HCT116 (cell line): ENCODE measurements around the gene DPP4. TPM values are rescaled to one million over a fixed set of nuclear protein-coding genes. Genes with fewer than 3 reads are reported as not detected.

Source experiments
- ATAC-seq: fragments of 200-7000 bp; cut with Tn5 transposase; 2 replicates; pipeline ENCODE4 v1.9.1; 2020; ENCODE audit warnings: mild to moderate bottlenecking, moderate library complexity
- BruUV-seq: library from RNA; stranded (reverse); fragments of 400-500 nt; replicated peaks from 2 replicates; lab custom pipeline; 2021; lab: Mats Ljungman, UMichigan
- CTCF ChIA-PET: fragments of 300-600 bp; sonication (Branson Sonifier 250); formaldehyde crosslinking; loops from one replicate; lab custom pipeline; 2021; ENCODE audit warnings: antibody characterized with exemption; lab: Charles Lee
- POLR2A ChIA-PET: fragments of 300-600, 350-600 bp; sonication (Branson Sonifier 250); formaldehyde crosslinking; loops from one replicate; lab custom pipeline; 2021; ENCODE audit warnings: antibody characterized with exemption; lab: Charles Lee
- RAD21 ChIA-PET, 2 experiments: fragments of 300-600 bp; sonication (Branson Sonifier 250); formaldehyde crosslinking; loops; one replicate each; lab custom pipeline; 2023; ENCODE audit warnings: low total read pairs in 2 of 2; ENCODE audit not compliant: uncharacterized antibody in 2 of 2, unreplicated experiment in 2 of 2, low non-redundant PET in 1 of 2; lab: Charles Lee
- DNase-seq: peaks from one replicate; pipeline ENCODE4 v3.0.0-alpha.2; 2010; ENCODE audit warnings: low read depth, low spot score
- H2AFZ ChIP-seq: fragments of 200-600 bp; shearing (Covaris generic), sonication (generic); 2 replicates; pipeline ENCODE4 v1.6.1; 2017; ENCODE audit warnings: low read depth, mixed run types, mixed read lengths, antibody characterized with exemption, low read length; ENCODE audit not compliant: poor library complexity, severe bottlenecking
- H3K27ac ChIP-seq: 2 replicates; pipeline ENCODE4 v1.5.1; 2012; ENCODE audit warnings: low read depth, low read length
- H3K27me3 ChIP-seq: fragments of 200-600 bp; sonication (generic); 2 replicates; pipeline ENCODE4 v1.6.1; 2016; ENCODE audit warnings: mixed run types, low read length, mixed read lengths; ENCODE audit not compliant: insufficient read depth
- H3K36me3 ChIP-seq, 2 experiments: fragments of 200-500 bp in 1 of 2; fragments of 200-600 bp in 1 of 2; sonication (Bioruptor generic) in 1 of 2; sonication (generic) in 1 of 2; 2 replicates each; pipeline versions ENCODE4 v1.5.1 to v1.6.1; 2014 to 2016; ENCODE audit warnings: low read length in 2 of 2, inconsistent platforms in 1 of 2, mixed read lengths in 1 of 2, mixed run types in 1 of 2; ENCODE audit not compliant: insufficient read depth in 2 of 2, control insufficient read depth in 1 of 2
- H3K4me1 ChIP-seq, 2 experiments: fragments of 200-600 bp in 1 of 2; sonication (generic) in 1 of 2; 2 replicates each; pipeline versions ENCODE4 v1.5.1 to v1.6.1; 2012 to 2017; ENCODE audit warnings: low read length in 2 of 2, inconsistent platforms in 1 of 2, mild to moderate bottlenecking in 1 of 2, mixed read lengths in 1 of 2, mixed run types in 1 of 2, moderate library complexity in 1 of 2; ENCODE audit not compliant: insufficient read depth in 2 of 2, control insufficient read depth in 1 of 2
- H3K4me2 ChIP-seq: fragments of 200-600 bp; sonication (generic); 2 replicates; pipeline ENCODE4 v1.6.1; 2017; ENCODE audit warnings: mixed run types, low read length, mixed read lengths
- H3K4me3 ChIP-seq, 2 experiments: fragments of 200-600 bp in 1 of 2; sonication (generic) in 1 of 2; replicated peaks in 1 of 2; 2 replicates each; pipeline ENCODE4 v1.5.1; 2011 to 2016; ENCODE audit warnings: low read length in 2 of 2, control low read depth in 1 of 2, low read depth in 1 of 2, mild to moderate bottlenecking in 1 of 2, mixed read lengths in 1 of 2, mixed run types in 1 of 2
- H3K79me2 ChIP-seq: fragments of 200-600 bp; sonication (generic); 2 replicates; pipeline ENCODE4 v1.6.1; 2017; ENCODE audit warnings: mild to moderate bottlenecking, mixed run types, low read length, moderate library complexity, mixed read lengths; ENCODE audit not compliant: insufficient read depth
- H3K9ac ChIP-seq: fragments of 200-600 bp; sonication (generic); 2 replicates; pipeline ENCODE4 v1.6.1; 2016; ENCODE audit warnings: low read length, mixed read lengths
- H3K9me2 ChIP-seq: fragments of 200-600 bp; sonication (generic), shearing (Covaris generic); 2 replicates; pipeline ENCODE4 v1.6.1; 2017; ENCODE audit warnings: mixed run types, mild to moderate bottlenecking, moderate library complexity; ENCODE audit not compliant: insufficient read depth
- H3K9me3 ChIP-seq, 2 experiments: fragments of 200-500 bp in 1 of 2; fragments of 200-600 bp in 1 of 2; sonication (Bioruptor generic) in 1 of 2; sonication (generic) in 1 of 2; 2 replicates each; pipeline ENCODE4 v1.6.1; 2014 to 2017; ENCODE audit warnings: low read length in 2 of 2, mixed read lengths in 2 of 2, inconsistent platforms in 1 of 2, low read depth in 1 of 2, mild to moderate bottlenecking in 1 of 2, mixed run types in 1 of 2, moderate library complexity in 1 of 2; ENCODE audit not compliant: control insufficient read depth in 1 of 2, insufficient read depth in 1 of 2
- H4K20me1 ChIP-seq: fragments of 200-600 bp; sonication (generic), shearing (Covaris generic); 2 replicates; pipeline ENCODE4 v1.6.1; 2017; ENCODE audit warnings: mixed run types, mild to moderate bottlenecking, moderate library complexity; ENCODE audit not compliant: insufficient read depth
- ATF3 ChIP-seq: IDR thresholded peaks from 2 replicates; pipeline ENCODE4 v1.6.1; 2012
- ELF1 ChIP-seq: IDR thresholded peaks from 2 replicates; pipeline ENCODE4 v1.6.1; 2012; ENCODE audit warnings: low read depth, borderline replicate concordance
- EZH2 ChIP-seq: fragments of 200-600 bp; sonication (generic); IDR thresholded peaks from 2 replicates; pipeline ENCODE4 v1.6.1; 2017; ENCODE audit warnings: antibody characterized with exemption, mixed run types
- FOSL1 ChIP-seq: IDR thresholded peaks from 2 replicates; pipeline ENCODE4 v1.6.1; 2012; ENCODE audit warnings: low read depth
- RAD21 ChIP-seq: IDR thresholded peaks from 2 replicates; pipeline ENCODE4 v1.6.1; 2012; ENCODE audit warnings: low read depth, mild to moderate bottlenecking
- intact Hi-C: fragments of 100-400 bp; cut with micrococcal nuclease; formaldehyde crosslinking; loops from 2 replicates; pipeline ENCODE4 v1.10.0; 2022
- total RNA-seq: library from RNA; stranded (reverse); gene quantifications from one replicate; pipeline ENCODE4 v1.2.1, GENCODE V29; 2021; ENCODE audit not compliant: unreplicated experiment
- TF ChIP-seq, protein P1 (sequence below): IDR thresholded peaks from 2 replicates; pipeline ENCODE4 v1.6.1; 2012
- TF ChIP-seq, protein P2 (sequence below), 3 experiments: fragments of 200-600 bp in 1 of 3; sonication (generic) in 1 of 3; IDR thresholded peaks in 2 of 3; conservative IDR thresholded peaks in 1 of 3; 2 replicates each; pipeline ENCODE4 v1.5.1; 2012 to 2017; ENCODE audit warnings: low read depth in 2 of 3, low read length in 2 of 3, antibody characterized with exemption in 1 of 3, borderline replicate concordance in 1 of 3, control low read depth in 1 of 3, mild to moderate bottlenecking in 1 of 3, mixed read lengths in 1 of 3, mixed run types in 1 of 3, moderate library complexity in 1 of 3; ENCODE audit not compliant: insufficient read depth in 1 of 3

DPP4 gene
- total RNA-seq, 1 experiment from 2014 or later, result 3.6 TPM

DNA sequence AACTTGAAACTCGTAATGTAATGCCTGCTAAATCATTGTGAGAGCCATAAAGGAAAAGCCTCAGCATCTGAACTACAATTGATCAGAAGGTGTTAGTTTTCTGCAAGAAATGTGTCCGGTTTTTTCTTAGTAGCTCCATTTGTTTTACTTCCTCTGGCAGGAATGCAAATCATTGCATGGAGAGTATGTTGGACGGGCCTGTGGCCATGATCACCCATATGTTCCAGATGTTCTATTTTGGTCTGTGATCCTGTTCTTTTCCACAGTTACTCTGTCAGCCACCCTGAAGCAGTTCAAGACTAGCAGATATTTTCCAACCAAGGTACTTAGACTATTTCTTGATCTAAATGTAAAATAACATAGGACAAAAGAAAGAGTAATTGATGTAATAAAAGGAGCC, 126.6 kb downstream of the DPP4 start:
- Histone ChIP-seq H3K4me2 (no peak overlapping the region), H3K79me2 (no peaks in the 10 kb centered on the region), H4K20me1 (no peaks in the 10 kb centered on the region), H3K9ac (no peak overlapping the region), H3K27ac (no peak overlapping the region), H2AFZ (no peak overlapping the region), H3K27me3 (no peaks in the 10 kb centered on the region), H3K4me1 (no peaks in the 10 kb centered on the region), H3K36me3 (no peaks in the 10 kb centered on the region), H3K9me3 (no peaks in the 10 kb centered on the region), H3K9me2 (no peaks in the 10 kb centered on the region), H3K4me3 (no peak overlapping the region)
- no peak for ATAC-seq
- intact Hi-C loops, result loop anchor here (5.0 kb wide), 1 partner anchor 175 kb away; no protein-coding TSS in a partner anchor
- ChIA-PET POLR2A (no interaction called here), CTCF (interaction anchor here (0.6 to 4.4 kb wide), 6 partner anchors 175 to 667 kb away, joined by 3 to 59 read pairs (median 5); no protein-coding TSS in a partner anchor), RAD21 (interaction anchor here in 1 of 2 experiments (1.5 kb wide), 1 partner anchor 360 kb away, joined by 4 read pairs; no protein-coding TSS in a partner anchor)
- no peak for DNase-seq
- TF ChIP-seq, protein P1, sequence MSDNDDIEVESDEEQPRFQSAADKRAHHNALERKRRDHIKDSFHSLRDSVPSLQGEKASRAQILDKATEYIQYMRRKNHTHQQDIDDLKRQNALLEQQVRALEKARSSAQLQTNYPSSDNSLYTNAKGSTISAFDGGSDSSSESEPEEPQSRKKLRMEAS, result no peak
- TF ChIP-seq, protein P2, sequence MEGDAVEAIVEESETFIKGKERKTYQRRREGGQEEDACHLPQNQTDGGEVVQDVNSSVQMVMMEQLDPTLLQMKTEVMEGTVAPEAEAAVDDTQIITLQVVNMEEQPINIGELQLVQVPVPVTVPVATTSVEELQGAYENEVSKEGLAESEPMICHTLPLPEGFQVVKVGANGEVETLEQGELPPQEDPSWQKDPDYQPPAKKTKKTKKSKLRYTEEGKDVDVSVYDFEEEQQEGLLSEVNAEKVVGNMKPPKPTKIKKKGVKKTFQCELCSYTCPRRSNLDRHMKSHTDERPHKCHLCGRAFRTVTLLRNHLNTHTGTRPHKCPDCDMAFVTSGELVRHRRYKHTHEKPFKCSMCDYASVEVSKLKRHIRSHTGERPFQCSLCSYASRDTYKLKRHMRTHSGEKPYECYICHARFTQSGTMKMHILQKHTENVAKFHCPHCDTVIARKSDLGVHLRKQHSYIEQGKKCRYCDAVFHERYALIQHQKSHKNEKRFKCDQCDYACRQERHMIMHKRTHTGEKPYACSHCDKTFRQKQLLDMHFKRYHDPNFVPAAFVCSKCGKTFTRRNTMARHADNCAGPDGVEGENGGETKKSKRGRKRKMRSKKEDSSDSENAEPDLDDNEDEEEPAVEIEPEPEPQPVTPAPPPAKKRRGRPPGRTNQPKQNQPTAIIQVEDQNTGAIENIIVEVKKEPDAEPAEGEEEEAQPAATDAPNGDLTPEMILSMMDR (IDR thresholded peaks at IDR 0.05 in 2 of 3, conservative IDR thresholded peaks at IDR 0.05 in 1 of 3; ENCODE audit: borderline replicate concordance in 1 of 3, insufficient read depth in 1 of 3, low read depth in 2 of 3, low read length in 2 of 3), result no peak
- no peak for TF ChIP-seq ATF3
- no peak for TF ChIP-seq EZH2
- no peak for TF ChIP-seq ELF1
- no peak for TF ChIP-seq FOSL1
- TF ChIP-seq RAD21, result no peak
- BruUV-seq, result no TSS peak
